DMS 273 (cell line): ENCODE results near the gene PCDH9.

Experiments
- DNase-seq: peaks from one replicate; lab custom pipeline; 2025; ENCODE audit not compliant: unreplicated experiment; lab: John Stamatoyannopoulos, UW

PCDH9 gene

DNA sequence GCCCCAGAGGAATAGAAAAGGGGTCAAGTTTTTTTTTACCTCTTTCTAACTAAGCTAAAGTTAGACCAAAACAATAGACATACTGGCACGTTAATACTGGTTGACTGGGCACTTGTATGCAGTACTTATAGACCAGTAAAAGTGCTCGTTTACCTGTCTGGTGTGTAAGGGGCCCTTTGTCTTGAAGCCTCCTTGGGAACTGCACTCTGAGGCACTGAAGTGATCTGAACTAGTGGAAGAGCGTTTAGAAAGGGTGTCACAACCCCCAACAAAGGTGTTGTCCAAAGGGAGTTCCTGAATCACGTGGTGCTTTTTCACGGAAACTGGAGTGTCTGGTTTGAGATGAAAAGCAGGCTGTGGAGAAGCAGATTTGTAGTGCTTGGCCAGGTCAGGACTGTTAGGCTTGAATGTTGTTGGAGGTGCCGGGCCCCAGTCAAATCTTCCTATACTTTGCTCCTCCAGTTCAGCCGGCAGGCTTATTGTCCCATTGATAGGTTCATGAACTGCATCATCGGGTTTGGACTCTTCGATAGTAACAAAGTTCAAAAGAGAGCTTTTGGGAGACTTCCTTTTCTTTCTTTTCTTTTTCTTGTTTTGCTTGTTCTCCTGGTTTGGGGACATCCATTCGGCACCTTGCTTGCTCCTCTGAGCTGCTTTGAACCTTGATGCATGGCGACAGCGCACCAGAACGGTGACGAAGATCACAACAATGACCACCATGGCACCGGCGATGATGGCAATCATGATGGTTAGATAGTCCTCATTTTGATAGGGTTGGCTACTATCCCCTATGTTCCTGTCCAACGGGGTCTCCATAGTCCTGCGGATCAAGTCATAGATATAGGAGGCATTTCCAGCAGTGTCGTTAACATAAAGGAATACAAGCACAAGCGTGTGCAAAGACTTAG, 4.6 kb downstream of the PCDH9 start:
- DNase-seq, result no peak

DNA sequence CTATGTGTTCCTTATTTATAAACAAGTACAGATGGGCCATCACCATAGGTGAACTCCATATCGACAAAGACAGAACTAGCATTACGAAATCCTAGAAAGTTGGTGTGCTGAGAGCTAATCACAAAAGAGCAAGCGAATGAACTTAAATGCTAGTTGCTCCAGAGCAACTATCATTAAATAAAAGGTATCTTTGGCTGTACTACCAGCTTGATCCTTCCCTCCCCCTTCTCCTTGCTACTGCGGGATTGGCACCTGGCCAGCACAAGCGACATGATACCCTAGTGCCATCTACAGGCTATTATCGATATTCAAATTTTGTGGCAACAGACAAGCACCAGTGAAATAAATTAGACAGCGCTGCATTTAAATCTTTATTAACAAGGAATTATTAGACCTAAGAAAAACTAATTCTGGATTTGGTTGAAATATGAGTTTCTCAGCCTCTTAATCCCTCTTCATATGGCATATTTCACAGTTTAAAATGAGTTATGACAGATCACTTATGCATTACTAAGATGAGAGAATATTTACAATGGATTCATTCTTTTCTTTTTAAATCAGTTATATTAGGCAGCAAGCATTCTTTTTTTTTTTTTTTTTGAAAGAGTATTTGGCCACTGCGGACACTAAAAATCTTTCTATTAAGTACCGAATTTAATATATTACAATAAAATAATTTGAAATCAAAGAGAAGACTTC, 5.8 kb downstream of the PCDH9 start:
- DNase-seq, result peak; percentile 87

DNA sequence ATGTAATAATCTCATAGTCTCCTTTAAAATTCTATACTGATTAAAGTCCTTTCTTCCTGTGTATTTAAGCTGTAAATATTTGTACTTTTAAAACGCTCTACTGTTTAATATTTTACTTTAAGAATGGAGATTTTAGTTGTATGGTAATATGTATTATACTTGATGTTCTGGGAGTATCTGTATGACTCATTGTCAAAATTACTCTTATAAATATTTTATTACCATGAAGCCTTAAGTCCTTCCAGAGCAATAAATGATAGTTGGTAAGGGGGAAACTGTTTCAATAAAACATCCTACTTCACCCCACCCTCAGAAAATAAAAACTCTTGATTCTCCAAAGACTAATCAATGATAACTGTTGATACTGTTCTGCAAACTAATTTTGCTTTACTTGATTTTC, 6.4 kb downstream of the PCDH9 start:
- no peak for DNase-seq

DNA sequence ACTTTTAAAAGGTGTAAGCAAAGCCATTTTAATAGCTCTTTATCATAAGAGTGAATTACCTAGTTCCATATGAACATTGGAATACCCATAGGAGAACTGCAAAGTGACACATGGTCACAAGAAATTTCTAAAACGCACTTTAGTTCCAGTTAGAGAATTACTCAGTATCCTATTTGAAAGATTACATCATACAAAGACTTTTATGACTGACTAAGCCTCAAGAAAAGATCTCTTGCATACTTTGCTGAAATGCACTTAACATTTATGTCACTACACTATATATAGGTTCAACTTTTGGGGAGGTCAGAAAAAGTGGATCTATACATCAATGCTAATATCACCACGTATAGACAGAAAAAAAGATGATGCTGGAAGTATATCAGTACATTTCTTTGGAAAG, 7.1 kb downstream of the PCDH9 start:
- DNase-seq, result peak; percentile 13

DNA sequence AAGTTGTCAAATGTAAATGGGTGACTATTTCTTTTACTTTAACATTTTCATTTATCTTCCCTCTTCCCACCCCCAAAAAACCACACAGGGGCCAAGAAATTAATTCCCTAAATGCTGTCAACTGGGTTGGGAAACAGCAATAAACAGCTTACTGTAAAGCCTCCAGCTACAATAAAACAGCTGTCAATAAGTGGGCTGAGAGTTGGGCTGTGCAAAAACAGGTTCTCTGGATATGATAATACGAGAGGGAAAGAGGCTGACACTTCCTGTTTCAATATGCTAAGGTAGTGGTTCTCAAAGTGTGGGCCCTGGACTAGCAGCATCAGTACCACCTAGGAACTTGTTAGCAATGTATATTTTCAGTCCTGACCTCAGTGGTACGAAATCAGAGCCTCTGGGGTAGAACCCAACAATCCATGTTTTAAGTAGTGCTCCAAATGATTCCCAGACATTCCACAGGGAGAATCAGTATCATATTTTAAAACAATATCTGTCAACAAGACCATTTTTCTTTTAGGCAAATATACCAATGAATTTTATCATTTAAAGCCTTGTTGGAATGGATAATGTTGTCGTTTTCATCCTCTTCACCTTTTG, 8.4 kb downstream of the PCDH9 start:
- DNase-seq, result peak; percentile 60

DNA sequence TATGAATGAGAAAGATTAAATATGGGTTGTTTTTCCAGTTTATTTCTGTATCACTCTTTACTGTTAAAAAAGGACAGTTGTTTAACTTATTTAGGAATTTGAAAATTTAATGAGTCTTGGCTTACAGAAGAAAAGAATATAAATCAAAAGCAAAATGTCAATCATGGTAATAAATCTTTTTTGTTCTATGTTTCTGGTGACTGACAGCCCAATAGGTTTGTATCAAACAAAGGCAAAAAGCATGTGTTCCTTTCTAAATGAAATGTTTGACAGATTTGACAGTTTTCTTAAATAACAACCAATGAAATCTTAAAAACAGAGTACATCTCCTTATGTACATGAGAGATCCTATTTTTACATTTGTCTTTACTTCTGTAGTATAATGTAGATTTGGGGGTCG, 11.0 kb downstream of the PCDH9 start:
- no peak for DNase-seq

DNA sequence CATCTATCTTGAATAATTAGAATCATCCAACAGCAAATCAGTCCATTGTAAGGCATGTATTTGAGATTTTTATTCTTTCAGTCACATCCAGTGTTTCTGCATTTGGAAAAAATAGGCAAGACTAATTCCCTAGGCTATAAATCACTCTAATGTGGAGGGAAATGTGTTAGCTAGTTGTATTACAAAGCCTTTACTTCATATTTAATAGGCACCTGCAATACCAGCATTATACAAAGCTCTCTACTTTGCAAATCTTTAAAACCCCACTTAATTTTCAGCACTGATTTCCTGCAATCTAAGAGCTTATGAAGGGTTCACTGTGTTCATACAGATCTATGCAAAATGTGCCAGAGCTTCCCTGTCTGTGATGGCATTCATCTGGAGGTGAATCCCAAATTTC, 12.3 kb downstream of the PCDH9 start:
- no peak for DNase-seq

DNA sequence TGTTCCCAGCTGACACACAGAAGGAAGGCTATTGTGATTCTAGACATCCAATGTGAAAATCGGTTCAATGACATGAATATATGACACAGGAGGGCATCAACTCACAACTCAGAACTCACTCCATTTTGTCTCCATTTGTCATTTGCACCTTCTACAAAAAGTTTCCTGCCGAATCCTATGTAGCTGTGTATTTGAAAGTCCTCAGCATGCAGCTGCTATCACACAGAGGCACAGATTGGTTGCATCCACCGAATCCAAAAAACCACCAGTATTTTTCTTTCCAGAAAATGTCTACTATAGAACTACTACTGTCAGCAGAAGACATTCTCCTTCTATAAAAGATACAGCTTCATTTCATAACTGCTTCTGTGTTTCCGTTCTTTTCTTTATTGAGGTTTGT, 13.3 kb downstream of the PCDH9 start:
- no peak for DNase-seq

DNA sequence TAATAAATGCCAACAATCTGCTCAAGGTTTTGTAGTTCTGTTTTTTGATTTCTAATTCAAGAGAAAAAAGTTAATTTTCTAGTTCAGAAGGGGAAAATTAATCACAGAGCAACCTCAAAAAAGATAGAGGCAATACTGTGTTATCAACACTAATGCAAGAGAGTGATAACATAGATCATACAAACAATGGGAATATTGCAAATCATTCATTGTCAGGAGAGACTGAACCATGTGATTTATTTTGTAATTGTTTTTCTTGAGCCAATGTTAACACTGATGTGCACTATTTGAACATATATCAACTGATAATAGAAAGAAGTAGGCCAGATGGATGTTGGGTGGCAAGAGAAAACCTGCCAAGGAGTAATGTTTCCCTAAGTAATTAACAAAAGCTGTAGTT, 19.9 kb downstream of the PCDH9 start:
- peak; percentile 43 for DNase-seq

DNA sequence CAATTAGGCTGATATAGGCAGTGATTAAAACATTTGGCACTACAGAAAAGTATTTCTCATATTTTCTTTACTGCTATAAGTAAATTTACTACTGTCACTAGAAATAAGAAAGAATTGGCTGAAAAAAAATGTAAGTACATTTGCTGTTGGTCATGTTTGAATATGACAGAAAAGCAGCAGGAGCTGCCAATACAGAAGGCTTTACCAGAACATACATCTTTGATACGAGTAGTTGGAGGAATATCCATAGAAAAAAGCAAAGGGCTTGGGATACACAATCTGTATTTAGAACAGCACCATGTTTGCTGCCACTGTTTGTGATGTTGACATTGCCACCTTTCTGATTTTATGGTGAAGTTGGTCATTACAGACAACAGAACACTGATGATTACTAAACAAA, 21.6 kb downstream of the PCDH9 start:
- DNase-seq, result peak; percentile 30

DNA sequence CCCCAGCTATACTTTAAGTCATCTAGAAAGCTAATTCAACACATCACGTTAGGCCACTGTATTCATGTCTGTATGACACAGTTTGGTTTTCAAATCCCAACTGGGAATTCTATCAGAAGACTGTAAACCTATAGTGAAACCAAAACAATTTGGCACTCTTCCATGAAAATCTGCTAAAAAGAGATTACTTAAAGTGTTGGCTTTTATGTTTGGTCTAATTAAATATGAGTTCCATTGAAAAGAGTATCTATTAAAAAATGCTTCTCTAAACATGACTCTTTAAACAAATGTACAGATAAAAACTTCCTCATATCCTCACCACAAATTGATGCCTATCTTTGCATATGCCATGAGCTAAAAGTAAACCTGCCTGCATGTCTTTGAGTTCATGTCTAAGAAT, 25.4 kb downstream of the PCDH9 start:
- peak; percentile 56 for DNase-seq

DNA sequence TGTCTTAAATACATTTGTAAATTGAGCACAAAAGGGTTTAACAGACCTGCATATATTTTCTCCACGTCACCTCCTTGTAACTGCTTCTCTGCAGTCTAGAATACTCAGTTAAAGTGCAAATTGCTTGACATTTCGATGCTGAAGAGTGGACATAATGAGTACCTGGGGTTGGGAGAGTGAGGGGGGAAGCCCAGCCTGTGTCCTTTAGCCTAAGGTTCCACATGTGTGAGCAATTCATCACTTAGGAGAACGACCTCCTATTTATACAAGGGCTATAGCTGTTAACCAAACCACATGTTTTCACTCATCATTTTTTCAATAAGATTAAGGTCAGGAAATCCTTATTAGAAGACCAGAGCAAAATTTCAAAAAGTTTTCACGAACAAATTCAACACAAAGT, 29.5 kb downstream of the PCDH9 start:
- DNase-seq, result peak; percentile 10

DNA sequence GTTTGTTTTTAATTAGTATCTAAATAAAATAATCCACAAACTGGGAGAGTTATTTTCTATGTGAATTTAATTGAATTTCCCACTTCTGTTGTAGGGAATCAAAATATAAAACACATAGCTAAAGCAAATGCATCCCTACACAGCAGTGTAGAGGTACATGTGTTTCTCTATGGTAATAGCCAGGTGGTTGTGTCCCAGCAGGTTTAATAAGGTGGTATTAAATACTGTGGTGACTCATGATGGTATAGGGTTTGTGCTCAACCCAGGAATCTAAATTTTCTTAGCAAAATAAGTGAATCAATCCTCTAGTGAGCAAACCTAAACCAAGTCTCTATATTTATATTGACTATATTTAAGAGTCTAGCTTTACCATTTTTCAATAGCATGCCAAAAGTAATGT, 30.0 kb downstream of the PCDH9 start:
- DNase-seq, result peak; percentile 15

DNA sequence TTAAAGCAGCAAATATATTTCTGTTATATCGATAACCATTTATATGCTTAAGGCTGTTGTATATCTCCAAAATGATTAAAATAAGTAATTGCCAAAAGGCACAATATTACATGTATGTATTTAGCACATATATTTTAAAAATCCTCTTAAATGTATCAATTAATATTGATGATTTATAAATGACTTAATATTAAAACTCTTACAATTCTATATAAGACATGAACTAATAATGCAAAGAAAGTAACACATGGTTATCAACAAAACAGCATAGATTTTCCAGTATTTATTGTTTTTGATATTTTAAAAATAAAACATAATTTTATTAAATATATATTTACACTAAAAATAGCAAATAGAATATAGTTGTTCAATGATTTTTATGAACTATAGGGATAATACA, 32.4 kb downstream of the PCDH9 start:
- DNase-seq, result no peak

DNA sequence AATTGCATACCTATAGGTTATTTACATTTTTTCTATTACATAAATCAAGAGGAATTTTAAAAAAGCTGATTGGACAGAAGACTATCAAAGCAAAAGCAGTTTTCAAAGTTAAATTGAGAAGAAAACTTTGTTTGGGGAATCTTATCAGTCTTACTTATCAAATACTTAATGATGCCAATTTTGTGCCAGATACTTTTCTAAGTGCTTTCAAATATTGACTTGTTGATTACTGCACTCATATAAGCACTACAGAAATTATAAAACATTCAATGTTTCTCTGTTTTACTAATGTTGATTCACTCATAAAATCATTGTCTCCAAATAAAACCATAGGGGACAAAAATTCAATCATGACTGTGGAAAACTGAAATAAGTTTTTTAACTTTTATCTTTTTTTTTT, 36.2 kb downstream of the PCDH9 start:
- no peak for DNase-seq

DNA sequence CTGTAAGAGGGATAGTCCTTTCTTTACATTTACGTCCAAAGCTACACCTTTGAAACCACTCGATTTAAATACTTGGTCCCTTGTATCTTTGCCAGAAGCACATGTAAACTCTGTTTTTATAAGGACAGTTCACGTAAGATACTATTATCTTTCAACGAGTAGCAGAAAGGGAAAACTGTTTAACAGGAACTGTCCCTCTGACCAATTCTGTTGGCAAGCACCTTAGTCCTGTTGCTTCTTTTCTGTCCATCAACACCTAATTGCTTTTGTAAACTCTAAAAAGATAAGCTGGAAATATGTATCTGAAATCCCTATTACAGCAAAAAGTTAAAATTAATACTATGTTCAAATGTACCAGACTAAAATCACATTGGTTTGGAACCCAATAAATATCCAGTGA, 37.4 kb downstream of the PCDH9 start:
- DNase-seq, result no peak

DNA sequence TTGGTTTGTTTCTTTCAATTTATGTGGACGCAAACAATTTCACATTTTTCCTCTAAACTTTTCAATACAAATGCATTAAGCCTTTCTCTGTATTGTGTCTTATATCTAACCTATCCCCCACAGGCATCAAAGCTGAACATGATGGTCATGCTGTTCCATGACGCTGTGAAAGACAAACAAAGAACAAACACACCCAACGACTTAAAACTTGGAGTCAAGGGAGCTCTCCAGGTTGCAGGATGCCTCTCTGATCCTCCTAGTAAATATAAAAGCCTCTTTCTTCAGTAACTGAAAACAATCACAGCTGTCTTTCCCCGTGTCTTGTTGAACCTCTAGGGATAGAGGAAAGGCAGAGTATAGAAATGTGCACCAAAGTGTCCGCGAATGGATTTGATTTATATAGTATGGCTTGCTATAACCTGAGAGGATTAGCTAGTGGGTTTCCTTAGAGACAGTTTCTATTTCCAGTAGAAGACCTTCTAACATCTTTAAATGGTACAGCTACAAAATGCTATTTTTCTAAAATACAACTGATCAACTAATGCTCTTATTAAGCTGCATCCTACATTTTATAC, 43.1 kb downstream of the PCDH9 start:
- no peak for DNase-seq

DNA sequence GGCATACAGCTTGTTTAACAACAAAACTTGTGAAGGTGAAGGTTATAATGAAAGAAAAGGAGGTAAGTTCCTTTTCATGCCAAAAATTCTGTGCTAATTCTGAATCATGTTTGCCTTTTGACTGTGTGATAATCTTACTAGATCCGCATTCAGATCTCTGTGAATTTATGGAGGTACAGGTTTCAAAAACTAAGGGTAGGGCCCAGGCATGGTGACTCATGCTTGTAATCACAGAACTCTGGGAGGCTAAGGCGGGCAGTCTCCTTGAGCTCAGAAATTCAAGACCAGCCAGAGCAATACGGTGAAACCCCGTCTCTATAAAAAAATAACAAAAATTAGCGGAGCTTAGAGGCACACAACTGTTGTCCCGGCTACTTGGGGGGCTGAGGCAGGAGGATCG, 45.9 kb downstream of the PCDH9 start:
- no peak for DNase-seq

DNA sequence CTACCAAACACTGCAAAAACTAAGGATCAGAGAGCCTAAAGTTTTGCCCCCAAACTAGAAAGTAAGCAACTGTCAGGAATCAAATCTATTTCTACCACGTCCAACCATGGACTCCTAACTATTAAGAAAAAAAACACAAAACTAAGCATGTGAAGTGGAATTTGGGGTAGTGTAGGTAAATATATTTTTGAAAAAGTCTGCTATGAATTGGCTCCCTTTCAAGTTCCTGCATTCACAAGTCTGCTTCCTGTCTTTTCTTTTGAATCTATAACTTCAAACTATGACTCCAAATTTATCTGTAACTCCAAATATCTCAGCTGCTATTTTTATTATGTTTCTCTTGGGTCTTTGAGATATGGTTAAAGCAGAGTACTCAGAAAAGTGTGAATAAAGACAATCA, 47.0 kb downstream of the PCDH9 start:
- no peak for DNase-seq

DNA sequence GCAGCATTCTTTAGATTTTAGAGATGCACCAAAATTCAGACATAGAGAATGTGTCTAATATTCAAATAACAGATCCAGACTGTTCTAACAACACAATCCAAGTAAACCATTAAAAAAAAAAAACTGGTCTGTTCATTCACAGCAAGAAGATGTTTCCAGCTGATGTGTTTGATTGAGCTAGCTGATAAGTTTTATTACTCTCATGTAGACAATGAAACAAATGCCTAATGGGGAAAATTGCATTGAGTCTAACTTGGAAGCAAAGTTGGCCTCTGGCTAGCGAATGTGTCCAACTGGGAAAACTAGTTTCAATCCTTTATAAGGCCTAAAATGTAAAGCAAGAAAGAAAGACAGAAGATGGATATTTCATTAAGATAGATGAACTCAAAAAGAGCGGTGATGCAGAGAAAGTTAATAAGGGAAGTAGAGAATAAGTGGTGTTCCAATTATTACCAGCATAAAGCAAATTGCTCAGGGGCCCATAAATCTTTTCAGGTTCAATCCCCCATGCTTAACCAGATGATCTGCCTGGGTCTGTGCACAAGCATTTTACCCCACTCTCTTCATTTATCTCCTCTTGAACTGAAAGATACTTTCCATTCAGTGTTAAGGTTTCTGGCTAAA, 54.2 kb downstream of the PCDH9 start:
- DNase-seq, result no peak

DNA sequence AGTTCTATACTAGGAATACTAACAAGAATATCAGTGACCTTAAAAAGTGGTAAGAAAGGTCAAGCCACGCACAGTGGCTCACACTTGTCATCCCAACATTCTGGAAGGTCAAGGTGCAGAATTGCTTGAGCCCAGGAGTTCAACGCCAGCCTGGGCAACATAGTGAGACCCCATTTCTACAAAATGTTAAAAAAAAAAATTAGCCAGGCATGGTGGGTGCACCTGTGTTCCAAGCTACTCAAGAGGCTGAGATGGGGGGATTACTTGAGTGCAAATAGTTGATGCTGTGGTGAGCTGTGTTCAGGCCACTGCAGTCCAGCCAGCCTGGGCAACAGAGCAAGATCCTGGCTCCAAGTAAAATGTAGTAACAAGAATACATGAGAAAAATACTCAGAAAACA, 61.8 kb downstream of the PCDH9 start:
- DNase-seq, result no peak
